A204.1 (cell line): Measurements from ENCODE around the gene PPP2R5C.
"Not testable (repeated sequence)": the region's sequence is repeated elsewhere in the genome, so short reads cannot be mapped to it uniquely, and the experiment has no call there.

Experiments
- FAIRE-seq: peaks from 2 replicates; lab custom pipeline; 2012; peaks lifted over from hg19 to GRCh38; lab: Jason Lieb, UNC

Gene PPP2R5C

DNA sequence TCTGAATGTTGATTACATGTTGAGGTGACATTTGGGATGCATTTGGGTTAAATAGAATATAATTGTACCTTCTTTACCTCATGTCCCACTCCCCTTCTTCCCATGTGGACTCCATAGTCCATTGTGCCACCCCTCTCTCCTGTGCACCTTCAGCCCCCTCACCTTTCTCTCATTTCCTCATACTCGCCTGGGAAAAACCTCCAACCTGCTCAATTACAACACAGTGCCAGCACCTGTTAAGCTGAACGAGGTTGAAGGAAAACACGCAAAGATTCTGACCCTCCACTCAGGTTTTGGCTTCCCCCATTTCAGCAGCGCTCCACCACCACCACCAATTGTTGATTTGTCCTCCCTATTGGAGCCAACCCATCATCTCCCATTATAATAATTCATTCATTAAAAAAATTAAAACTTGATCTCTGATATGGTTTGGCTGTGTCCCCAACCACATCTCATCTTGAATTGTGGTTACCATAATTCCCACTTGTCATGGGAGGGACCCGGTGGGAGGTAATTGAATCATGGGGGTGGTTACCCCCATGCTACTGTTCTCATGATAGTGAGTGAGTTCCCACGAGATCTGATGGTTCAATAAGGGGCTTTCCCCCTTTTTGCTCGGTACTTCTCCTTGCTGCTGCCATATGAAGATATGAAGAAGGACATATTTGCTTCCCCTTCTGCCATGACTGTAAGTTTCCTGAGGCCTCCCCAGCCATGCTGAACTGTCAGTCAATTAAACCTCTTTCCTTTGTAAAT, 33.7 kb upstream of the PPP2R5C start:
- no peak for FAIRE-seq

DNA sequence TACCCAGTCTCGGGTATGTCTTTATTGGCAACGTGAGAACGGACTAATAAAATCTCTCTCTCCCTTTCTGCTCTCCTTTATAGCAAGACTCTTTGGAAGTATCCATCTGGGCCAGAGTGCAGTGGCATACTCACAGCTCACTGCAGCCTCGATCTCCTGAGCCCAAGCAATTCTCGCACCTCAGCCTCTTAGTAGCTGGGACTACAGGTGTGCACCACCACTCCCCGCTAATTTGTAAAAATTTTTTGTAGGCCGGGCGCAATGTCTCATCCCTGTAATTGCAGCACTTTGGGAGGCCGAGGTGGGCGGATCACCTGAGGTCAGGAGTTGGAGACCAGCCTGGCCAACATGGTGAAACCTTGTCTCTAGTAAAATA, 33.2 kb upstream of the PPP2R5C start:
- FAIRE-seq, result no peak

DNA sequence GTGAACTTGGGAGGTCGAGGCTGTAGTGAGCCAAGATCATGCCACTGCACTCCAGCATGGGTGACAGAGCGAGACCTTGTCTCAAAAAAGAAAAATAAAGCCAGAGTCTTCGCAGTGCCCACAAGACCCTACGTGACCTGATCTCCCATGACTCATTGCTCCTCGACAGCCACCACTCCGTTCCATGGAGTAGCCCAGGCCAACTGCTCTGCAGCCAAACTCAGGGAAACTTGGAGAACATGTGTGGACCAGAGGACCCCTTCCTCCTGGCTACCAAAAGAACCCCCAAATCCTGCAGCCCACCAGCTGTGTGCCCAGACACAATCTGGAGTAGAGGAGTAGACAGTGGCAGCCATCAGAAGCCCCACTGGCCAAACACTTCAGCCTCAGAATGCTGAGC, 32.1 kb upstream of the PPP2R5C start:
- no peak for FAIRE-seq

DNA sequence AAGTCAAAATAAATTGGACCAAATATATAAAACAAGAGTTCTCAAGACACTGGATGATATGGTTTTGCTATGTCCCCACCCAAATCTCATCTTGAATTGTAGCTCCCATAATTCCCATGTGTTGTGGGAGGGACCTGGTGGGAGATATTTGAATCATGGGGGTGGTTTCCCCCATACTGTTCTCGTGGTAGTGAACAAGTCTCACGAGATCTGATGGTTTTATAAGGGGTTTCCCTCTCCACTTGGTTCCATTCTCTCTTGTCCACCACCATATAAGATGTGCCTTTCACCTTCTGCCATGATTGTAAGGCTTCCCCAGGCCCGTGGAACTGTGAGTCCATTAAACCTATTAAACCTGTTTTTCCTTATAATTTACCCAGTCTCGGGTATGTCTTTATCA, 31.4 kb upstream of the PPP2R5C start:
- not testable (repeated sequence) for FAIRE-seq

DNA sequence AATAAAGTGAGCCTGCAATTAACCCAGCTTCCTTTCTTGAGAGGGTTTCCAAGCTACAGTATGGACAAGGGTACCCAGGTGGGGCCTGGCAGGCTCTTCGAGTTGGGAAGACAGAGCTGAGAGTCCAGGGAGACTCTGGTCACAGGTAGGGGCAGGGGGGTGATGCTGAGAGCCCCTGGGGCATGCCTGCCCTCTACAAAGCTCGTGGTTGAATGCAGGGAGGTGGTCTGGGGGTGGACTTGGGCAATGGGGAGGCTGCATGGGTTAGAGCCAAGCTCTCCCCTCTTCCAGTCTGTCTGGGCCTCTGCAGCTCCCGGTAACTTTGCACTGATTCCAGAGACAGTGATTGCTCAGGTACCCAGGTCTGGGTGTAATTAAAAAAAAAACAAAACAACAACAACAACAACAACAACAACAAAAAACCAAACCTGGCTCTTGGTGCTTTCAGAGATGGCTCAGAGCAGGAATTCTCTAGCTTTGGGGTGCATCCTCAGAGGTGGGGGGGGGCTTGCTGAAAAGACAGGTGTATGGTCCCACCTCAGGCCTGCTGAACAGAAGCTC, 30.8 kb upstream of the PPP2R5C start:
- FAIRE-seq, result no peak

DNA sequence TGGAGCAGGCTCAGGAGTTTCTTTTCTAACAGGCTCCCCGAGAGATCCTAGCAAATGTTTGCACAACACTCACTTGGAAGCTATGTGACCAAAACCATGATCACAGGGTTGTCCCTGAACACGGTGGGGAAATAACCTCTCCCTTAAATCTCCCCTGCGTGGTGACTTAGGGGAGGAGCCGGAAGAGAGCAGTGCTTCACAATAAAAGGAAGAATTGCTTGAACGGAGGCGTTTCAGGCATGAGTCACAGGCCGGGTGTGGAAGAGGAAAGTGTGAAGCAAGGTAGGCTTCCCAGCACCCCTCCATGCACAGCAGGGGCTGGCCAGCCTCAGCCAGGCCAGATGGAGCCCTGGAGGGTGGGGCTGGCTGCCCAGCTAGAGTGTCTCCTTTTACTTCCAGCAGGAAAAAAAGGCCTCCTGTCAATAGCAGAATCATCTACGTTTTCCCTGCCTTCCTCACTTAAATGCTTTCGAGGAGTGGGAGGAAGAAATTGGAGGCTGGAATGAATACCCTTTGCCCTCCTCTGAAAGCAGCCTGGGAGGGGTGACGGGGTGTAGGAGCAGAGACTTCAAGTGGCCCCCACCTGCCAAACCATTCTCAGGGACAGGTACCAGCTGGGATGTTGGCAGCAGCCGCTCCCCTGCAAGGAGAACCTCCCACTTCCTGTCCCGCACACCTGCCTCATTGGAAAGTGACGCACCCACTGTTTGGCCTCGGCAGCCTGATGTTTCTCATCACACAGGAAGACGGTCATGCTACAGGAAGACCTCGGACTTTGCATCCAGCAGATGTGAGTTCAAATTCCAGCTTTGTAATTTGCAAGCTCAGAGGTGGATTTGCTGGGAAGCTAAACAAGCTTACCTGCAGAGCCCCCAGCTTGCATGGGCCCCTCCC, 30.1 kb upstream of the PPP2R5C start:
- no peak for FAIRE-seq

GRCh38 chr14:101732118-101732517, 29.4 kb upstream of the PPP2R5C start:
- FAIRE-seq, result no peak

DNA sequence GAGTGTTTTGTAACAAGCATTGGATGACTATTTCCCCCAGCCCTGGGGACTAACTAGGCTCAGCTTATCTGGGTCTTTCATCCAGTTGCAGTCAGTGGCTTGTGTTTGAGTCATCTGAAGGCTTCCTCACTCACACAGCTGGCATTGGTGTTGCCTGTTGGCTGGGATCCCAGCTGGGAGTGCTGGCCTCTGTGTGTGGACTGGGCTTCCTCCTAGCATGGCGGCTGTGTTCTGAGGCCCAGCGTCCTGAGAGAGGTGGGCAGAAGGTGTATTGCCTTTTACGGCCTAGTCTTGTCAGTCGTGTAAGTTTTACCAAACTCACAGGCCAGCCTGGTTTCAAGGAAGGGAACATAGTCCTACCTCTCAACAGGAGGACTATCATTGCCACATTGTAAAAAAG, 28.3 kb upstream of the PPP2R5C start:
- FAIRE-seq, result no peak

GRCh38 chr14:101734246-101734847, 27.2 kb upstream of the PPP2R5C start:
- no peak for FAIRE-seq

- no peak for FAIRE-seq
Measured at GRCh38 chr14:101735453-101735852, 26.1 kb upstream of the PPP2R5C start.

DNA sequence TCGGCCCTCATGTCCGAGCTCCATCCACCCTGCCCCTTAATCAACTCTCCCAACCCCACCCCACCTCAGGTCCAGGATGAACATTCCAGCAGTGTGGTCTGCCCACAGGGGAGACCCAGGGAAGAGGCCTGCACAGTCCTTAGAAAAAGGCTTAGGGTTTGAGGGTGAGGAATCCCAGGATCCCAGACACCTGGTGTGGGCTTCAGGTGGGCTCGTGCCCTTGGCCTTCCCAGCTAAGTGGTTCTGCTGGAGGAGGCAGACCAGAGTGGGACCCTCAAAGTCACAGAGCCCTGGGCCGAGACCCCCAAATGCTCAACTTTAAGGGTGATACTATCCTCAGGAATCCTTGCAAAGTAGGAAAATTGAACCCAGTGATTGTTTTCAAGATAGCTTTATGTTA, 25.4 kb upstream of the PPP2R5C start:
- FAIRE-seq, result no peak

DNA sequence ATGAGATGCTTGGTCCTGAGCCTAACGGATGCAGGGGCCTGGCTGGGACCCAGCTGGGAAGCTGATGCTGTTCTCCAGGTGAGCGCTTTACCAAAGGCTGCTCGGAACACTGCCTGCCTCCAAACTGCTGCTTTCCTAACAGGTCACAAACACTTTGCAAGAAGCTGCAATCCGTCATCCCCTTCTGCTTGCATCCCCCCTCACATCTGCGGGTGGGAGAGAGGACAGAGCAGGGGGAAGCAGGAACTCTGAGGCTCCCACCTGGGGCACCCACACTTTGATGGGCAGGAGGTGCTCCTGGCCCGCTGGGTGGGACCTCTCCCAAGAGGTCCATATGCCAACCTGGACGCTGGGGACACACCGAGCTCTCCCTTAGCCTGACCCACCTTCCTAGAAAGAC, 24.9 kb upstream of the PPP2R5C start:
- FAIRE-seq, result no peak

- no peak for FAIRE-seq
Measured at GRCh38 chr14:101737414-101738339, 23.8 kb upstream of the PPP2R5C start.

GRCh38 chr14:101738703-101739320, 22.7 kb upstream of the PPP2R5C start:
- FAIRE-seq, result no peak

DNA sequence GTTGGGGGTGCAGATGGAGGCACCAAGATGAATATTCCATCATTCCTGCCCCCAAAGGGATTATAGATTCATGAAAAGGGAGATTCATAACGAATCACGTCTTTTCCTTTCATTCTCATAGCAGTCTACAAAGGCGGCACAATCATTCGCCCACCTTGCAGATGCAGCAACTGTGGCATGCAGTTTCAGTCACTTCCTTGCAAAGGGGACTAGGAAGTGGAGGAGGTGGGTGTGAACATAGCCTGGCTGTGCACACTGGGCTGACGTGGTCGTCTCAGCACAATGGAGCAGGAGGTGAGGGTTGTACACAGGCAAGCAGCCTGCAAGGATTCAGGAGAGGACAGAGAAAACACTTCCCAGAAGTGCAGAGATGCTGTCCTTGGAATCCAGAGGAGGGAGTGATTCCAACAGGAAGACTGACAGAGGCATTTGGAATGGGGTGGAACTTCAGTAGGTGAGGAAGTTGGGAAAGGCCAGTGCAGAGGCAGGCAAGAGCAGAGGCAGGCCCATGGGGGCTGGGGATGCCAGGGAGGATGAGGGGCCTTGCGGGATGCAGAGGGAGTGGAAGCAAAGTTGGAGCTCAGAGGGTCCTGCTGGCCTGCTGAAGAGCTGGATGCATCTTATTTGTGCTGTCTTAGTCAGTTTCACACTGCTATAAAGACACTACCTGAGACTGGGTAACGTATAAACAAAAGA, 21.9 kb upstream of the PPP2R5C start:
- FAIRE-seq, result no peak

GRCh38 chr14:101740981-101741380, 20.5 kb upstream of the PPP2R5C start:
- FAIRE-seq, result no peak

GRCh38 chr14:101743701-101744100, 17.8 kb upstream of the PPP2R5C start:
- FAIRE-seq, result no peak

GRCh38 chr14:101744382-101744781, 17.1 kb upstream of the PPP2R5C start:
- FAIRE-seq, result not testable (repeated sequence)

GRCh38 chr14:101749756-101750155, 11.8 kb upstream of the PPP2R5C start:
- FAIRE-seq, result not testable (repeated sequence)

DNA sequence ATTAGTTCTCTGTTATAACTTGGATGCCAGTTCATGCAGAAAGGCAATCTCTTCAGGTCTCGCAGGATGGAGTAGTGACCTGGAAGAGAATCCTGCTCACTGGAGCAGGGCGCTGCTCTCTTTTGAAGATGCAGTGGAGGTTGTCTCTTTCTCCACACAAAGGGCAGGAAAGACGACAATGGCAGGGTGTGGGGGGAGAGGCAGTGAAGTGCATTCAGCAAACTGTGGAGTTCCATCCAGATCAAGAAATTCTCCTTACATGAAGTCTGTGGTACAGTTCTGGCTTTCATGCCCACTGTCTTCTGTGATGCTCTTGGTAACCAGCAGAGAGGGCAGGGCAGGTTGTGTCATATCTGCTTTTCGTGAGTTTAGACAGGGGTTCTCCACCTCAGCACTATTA, 6.6 kb upstream of the PPP2R5C start:
- FAIRE-seq, result no peak
